HEK293 (cell line): ENCODE results near the gene HDHD3.

Experiments used
- EGR2 ChIP-seq: fragments of 450-650 bp; formaldehyde crosslinking; IDR thresholded peaks from 2 replicates; pipeline ENCODE4 v1.5.1; 2016; ENCODE audit warnings: low read depth, missing biosample characterization, missing genetic modification characterization
- MYNN ChIP-seq: fragments of 450-650 bp; formaldehyde crosslinking; IDR thresholded peaks from 2 replicates; pipeline ENCODE4 v1.5.1; 2016; ENCODE audit warnings: missing biosample characterization, missing genetic modification characterization, borderline replicate concordance
- PRDM1 ChIP-seq: fragments of 450-650 bp; formaldehyde crosslinking; IDR thresholded peaks from 2 replicates; pipeline ENCODE4; 2016; ENCODE audit warnings: missing biosample characterization, missing genetic modification characterization
- TCF7L2 ChIP-seq: IDR thresholded peaks from 2 replicates; pipeline ENCODE4 v1.6.1; 2011; ENCODE audit warnings: low read depth, mild to moderate bottlenecking, inconsistent platforms, low read length, moderate library complexity, borderline replicate concordance
- ZNF350 ChIP-seq: fragments of 450-650 bp; formaldehyde crosslinking; IDR thresholded peaks from 2 replicates; pipeline ENCODE4 v1.5.0; 2017; ENCODE audit warnings: missing biosample characterization, mild to moderate bottlenecking, missing genetic modification characterization
- ZNF776 ChIP-seq: fragments of 450-650 bp; formaldehyde crosslinking; IDR thresholded peaks from 2 replicates; pipeline ENCODE4 v1.5.0; 2017; ENCODE audit warnings: missing biosample characterization, missing genetic modification characterization, borderline replicate concordance
- TF ChIP-seq, protein P1 (sequence below): fragments of 450-650 bp; formaldehyde crosslinking; IDR thresholded peaks from 2 replicates; pipeline ENCODE4 v1.5.1; 2016; ENCODE audit warnings: missing biosample characterization, missing genetic modification characterization
- TF ChIP-seq, protein P2 (sequence below): fragments of 450-650 bp; formaldehyde crosslinking; IDR thresholded peaks from 2 replicates; pipeline ENCODE4 v1.5.1; 2016; ENCODE audit warnings: missing biosample characterization, missing genetic modification characterization
- TF ChIP-seq, protein P3 (sequence below): fragments of 450-650 bp; formaldehyde crosslinking; IDR thresholded peaks from 2 replicates; pipeline ENCODE4 v1.5.1; 2016; ENCODE audit warnings: missing biosample characterization, missing genetic modification characterization
- TF ChIP-seq, protein P4 (sequence below): fragments of 450-650 bp; formaldehyde crosslinking; IDR thresholded peaks from 2 replicates; pipeline ENCODE4 v1.5.1; 2016; ENCODE audit warnings: missing biosample characterization, missing genetic modification characterization

DNA sequence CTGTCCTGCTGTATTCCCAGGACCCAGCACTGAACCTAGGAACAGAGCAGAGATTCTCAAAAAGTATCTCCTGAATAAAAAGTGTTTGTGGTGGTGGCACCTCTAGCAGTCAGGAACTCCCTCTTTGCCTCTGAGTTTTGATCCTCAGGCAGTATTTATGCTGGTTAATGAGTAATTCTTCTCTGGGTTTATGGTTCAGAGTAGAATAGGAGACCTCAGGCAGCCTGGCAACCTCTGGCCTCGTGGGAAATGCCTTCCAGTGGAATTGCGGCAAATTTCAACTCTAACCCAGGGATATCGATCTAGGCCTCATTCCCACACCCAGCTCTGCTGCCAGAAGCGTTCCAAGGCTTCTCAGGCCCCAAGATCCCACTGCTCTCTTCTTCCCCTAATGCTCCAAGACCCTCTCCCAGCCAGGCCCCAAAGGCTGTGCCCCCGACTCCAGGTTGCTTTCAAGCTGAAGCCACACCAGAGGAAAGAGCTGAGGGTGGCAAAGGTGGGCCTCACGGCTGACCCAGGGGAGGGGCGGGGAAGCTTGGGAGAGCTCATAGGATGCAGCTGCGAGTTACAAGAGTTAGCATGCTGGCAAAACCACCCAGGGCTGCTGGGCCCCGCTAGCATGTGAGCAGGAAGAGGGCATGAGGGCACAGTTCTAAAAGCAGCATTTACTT, 10.9 kb upstream of the HDHD3 start:
- TF ChIP-seq, protein P1, sequence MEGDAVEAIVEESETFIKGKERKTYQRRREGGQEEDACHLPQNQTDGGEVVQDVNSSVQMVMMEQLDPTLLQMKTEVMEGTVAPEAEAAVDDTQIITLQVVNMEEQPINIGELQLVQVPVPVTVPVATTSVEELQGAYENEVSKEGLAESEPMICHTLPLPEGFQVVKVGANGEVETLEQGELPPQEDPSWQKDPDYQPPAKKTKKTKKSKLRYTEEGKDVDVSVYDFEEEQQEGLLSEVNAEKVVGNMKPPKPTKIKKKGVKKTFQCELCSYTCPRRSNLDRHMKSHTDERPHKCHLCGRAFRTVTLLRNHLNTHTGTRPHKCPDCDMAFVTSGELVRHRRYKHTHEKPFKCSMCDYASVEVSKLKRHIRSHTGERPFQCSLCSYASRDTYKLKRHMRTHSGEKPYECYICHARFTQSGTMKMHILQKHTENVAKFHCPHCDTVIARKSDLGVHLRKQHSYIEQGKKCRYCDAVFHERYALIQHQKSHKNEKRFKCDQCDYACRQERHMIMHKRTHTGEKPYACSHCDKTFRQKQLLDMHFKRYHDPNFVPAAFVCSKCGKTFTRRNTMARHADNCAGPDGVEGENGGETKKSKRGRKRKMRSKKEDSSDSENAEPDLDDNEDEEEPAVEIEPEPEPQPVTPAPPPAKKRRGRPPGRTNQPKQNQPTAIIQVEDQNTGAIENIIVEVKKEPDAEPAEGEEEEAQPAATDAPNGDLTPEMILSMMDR (tag by site-specific recombination): no peak
- TF ChIP-seq PRDM1 (tag by site-specific recombination) (no peak), ZNF776 (no peak), EGR2 (no peak), ZNF350 (tag by site-specific recombination) (no peak), MYNN (tag by site-specific recombination) (no peak), TCF7L2 (no peak)
- TF ChIP-seq, protein P2, sequence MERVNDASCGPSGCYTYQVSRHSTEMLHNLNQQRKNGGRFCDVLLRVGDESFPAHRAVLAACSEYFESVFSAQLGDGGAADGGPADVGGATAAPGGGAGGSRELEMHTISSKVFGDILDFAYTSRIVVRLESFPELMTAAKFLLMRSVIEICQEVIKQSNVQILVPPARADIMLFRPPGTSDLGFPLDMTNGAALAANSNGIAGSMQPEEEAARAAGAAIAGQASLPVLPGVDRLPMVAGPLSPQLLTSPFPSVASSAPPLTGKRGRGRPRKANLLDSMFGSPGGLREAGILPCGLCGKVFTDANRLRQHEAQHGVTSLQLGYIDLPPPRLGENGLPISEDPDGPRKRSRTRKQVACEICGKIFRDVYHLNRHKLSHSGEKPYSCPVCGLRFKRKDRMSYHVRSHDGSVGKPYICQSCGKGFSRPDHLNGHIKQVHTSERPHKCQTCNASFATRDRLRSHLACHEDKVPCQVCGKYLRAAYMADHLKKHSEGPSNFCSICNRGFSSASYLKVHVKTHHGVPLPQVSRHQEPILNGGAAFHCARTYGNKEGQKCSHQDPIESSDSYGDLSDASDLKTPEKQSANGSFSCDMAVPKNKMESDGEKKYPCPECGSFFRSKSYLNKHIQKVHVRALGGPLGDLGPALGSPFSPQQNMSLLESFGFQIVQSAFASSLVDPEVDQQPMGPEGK: no peak
- TF ChIP-seq, protein P3, sequence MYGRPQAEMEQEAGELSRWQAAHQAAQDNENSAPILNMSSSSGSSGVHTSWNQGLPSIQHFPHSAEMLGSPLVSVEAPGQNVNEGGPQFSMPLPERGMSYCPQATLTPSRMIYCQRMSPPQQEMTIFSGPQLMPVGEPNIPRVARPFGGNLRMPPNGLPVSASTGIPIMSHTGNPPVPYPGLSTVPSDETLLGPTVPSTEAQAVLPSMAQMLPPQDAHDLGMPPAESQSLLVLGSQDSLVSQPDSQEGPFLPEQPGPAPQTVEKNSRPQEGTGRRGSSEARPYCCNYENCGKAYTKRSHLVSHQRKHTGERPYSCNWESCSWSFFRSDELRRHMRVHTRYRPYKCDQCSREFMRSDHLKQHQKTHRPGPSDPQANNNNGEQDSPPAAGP (tag by site-specific recombination): no peak
- TF ChIP-seq, protein P4, sequence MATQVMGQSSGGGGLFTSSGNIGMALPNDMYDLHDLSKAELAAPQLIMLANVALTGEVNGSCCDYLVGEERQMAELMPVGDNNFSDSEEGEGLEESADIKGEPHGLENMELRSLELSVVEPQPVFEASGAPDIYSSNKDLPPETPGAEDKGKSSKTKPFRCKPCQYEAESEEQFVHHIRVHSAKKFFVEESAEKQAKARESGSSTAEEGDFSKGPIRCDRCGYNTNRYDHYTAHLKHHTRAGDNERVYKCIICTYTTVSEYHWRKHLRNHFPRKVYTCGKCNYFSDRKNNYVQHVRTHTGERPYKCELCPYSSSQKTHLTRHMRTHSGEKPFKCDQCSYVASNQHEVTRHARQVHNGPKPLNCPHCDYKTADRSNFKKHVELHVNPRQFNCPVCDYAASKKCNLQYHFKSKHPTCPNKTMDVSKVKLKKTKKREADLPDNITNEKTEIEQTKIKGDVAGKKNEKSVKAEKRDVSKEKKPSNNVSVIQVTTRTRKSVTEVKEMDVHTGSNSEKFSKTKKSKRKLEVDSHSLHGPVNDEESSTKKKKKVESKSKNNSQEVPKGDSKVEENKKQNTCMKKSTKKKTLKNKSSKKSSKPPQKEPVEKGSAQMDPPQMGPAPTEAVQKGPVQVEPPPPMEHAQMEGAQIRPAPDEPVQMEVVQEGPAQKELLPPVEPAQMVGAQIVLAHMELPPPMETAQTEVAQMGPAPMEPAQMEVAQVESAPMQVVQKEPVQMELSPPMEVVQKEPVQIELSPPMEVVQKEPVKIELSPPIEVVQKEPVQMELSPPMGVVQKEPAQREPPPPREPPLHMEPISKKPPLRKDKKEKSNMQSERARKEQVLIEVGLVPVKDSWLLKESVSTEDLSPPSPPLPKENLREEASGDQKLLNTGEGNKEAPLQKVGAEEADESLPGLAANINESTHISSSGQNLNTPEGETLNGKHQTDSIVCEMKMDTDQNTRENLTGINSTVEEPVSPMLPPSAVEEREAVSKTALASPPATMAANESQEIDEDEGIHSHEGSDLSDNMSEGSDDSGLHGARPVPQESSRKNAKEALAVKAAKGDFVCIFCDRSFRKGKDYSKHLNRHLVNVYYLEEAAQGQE (tag by site-specific recombination): no peak
